Measurements from ENCODE around the gene RTP5.

Gene RTP5

GRCh38 chr2:241858206-241859016 lies 11.1 kb upstream of the RTP5 start, which contains the start of gene PDCD1:
Gene PDCD1 (minus strand): TSS chr2:241858894. CDS start chr2:241858838, 56 bp downstream.
- no peak for DNase-seq

- DNase-seq, result no peak
Measured at GRCh38 chr2:241859017-241859435, 10.5 kb upstream of the RTP5 start.

GRCh38 chr2:241859436-241860183 lies 9.9 kb upstream of the RTP5 start:
- DNase-seq, result no peak

GRCh38 chr2:241860184-241861078 lies 9.1 kb upstream of the RTP5 start:
- no peak for DNase-seq

DNA sequence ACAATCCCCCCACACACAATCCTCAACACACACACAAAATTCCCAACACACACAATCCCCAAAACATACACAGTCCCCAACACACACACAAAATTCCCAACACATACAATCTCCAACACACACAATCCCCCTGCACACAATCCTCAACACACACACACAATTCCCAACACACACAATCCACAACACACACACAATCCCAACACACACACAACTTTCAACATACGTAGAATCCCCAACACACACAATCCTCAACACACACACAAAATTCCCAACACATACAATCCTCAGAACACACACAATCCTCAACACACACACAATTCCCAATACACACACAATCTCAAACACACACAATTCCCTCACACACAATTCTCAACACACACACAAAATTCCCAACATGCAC lies 8.3 kb upstream of the RTP5 start:
- DNase-seq, result no peak

DNA sequence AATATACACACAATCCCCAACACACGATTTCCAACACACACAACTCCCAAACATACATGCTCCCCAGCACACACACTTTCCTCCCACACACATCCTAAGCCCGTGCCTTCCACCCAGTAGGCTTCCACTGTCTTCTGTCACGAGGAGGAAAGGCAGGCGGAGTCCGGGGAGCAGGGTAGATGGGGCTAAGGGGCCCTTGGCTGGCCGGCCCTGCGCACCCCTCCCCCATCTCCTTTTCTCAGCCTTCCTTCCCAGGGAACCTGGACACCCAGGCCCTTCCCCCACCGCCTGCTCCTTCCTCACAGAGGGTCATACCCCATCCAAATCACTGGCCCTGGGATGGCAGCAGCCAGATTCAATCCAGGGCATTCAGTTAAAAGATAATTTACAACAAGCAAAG lies 7.4 kb upstream of the RTP5 start:
- no peak for DNase-seq

DNA sequence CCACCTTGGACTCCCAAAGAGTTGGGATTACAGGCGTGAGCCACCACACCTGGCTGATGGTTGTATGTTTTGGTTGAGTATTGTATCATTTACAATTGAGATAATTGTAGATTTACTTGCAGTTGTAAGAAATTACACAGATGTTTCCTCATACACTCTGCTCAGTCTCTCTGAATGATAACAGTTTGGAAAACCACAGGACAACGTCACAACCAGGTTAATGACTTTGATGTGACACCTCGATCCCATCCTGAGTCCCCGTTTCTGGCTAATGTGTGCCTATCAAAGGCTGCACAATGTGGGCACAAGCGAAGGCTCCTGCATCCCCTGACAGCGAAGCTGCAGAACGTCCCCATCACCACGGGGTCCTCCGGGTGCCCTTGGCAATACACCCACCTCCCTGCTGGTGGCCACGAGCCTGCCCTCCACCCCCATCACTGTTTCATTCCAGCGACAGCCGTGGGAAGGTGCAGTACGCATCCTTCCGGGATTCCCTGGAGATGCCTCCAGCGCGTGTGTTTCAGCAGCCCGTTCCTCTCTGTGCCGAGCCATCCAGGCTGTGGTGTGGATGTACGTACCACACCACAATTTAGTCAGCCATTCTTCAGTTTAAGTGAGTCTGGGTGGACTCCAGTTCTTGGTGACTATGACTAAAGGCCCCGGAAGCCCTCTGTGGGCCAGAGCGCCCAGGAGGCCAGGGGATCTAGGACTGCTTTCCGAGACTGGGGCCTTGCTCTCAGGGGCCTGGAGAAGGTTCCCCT lies 6.6 kb upstream of the RTP5 start:
- no peak for DNase-seq

DNA sequence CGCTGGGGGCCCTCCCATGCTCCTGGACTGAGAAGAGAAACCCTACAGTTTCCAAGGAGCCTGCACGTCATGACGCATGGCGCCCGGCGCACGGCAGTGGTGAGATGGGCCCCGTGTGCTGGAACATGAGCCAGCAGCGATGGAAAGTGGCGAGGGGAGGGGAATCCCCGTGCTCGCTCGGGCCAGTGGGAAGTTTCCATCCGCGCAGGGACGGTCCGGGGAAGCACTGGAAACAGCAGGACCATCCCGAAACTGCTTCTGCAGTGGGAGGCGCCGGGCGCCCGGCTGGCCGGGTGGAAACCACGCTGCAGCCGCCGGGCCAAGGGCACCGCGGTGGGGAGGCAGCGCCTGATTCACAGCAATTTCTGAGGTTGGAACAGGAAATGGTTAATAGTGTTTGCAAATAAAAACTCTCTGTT lies 6.0 kb upstream of the RTP5 start:
- no peak for DNase-seq

GRCh38 chr2:241864168-241864849 lies 5.2 kb upstream of the RTP5 start:
- DNase-seq, result no peak

GRCh38 chr2:241864850-241865213 lies 4.7 kb upstream of the RTP5 start:
- no peak for DNase-seq

DNA sequence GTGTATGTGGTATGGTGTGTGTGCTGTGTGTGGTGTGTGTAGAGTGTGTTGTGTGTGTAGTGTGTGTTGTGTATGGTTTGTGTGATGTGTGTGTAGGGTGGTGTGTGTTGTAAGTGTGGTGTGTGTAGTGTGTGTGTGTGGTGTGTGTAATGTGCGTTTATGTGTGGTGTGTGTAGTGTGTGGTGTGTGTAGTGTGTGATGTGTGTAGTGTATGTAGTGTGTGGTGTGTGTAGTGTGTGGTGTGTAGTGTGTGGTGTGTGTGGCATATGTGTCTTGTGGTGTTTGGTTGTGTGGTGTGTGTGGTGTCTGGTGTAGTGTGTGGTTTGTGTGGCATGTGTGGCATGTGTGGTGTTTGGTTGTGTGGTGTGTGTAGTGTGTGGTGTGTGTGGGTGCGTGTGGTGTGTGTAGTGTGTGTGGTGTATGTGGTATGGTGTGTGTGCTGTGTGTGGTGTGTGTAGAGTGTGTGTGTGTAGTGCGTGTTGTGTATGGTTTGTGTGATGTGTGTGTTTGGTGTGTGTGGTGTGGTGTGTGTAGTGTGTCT lies 4.0 kb upstream of the RTP5 start:
- DNase-seq, result no peak

DNA sequence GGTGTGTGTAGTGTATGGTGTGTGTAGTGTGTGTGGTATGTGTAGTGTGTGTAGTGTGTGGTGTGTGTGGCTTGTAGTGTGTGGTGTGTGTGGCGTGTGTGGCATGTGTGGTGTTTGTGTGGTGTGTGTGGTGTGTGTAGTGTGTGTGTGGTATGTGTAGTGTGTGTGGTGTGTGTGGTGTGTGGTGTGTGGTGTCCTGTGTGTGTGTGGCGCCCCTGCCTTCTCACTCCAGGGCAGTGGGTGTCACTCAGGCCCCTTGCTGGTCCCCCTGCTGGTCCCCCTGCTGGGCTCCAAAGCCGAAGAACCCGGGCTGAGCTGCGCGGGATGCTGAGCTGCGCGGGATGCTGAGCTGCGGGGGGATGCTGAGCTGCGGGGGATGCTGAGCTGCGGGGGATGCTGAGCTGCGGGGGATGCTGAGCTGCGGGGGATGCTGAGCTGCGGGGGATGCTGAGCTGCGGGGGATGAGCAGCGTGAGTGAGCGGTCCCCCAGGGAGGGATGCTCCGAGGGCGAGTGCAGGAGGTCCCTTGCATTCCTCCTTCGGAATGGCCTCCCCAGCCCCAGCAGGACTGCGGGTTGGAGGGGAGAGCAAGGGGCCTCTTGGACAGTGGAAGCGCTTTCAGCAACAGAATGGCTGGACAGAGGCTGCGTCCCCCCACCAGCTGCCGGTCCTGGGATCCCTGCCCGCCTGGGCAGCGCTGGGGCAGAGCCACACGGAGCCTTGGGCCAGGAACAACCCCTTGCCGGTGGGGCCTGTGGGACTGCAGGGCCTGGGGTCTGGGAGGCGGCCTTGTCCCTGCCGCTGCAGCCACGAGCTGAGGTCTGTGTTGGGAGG lies 3.4 kb upstream of the RTP5 start:
- no peak for DNase-seq

GRCh38 chr2:241866790-241867645 lies 2.5 kb upstream of the RTP5 start:
- no peak for DNase-seq

DNA sequence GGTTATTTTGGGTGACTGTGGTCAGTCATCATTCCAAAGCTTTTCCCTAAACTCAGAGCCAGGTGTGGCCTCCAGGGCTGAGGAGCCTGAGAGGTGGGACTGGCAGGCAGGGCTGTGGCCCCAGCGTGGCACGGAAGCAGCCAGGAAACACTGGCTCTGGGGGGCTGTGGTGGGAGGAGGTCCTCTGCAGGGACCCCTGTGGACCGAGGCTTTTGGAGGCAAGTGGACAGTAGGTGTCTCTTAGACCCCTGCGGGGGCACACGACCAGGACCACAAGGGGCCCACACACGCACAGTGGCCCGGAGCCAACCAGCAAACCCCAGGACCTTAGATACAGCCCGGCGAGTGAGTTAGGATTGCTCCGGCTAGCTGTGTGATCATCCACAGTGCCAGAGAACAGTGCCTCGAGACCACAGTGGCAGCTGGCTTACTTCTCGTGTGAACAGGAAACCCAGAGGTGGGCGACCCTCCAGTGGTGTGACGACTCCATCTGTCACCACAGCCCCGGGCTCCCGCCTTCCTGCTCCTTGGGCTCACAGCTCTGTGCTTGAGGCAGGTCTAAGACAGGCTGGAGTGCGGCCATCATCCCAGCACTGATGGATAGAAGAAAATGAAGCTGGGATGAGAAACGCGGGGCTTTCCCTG lies 1.6 kb upstream of the RTP5 start:
- DNase-seq, result no peak

GRCh38 chr2:241868661-241869081 lies 858 bp upstream of the RTP5 start:
- DNase-seq, result no peak

DNA sequence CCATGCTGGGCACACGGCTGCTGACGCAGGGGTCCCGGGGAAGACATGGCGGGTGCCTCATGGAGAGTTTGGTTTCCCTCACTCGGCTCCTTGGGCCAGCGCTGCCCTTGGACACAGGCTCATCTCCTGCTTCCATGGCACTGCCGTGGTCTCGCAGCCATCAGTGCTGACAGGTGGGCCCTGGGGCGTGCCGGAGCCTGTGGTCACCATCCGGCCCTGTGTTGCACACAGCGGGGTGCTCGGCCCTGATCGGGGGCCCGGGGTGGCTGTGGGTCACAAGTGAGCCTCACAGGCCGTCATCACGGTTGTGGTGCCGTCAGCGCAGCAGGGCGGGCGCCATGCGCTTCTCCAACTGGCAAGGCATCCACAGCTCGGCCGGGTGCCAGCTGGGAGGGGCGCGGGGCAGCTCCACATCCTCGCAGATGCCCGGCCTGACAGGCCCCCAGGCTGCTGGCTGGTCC lies 582 bp downstream of the RTP5 start:
- no peak for DNase-seq

DNA sequence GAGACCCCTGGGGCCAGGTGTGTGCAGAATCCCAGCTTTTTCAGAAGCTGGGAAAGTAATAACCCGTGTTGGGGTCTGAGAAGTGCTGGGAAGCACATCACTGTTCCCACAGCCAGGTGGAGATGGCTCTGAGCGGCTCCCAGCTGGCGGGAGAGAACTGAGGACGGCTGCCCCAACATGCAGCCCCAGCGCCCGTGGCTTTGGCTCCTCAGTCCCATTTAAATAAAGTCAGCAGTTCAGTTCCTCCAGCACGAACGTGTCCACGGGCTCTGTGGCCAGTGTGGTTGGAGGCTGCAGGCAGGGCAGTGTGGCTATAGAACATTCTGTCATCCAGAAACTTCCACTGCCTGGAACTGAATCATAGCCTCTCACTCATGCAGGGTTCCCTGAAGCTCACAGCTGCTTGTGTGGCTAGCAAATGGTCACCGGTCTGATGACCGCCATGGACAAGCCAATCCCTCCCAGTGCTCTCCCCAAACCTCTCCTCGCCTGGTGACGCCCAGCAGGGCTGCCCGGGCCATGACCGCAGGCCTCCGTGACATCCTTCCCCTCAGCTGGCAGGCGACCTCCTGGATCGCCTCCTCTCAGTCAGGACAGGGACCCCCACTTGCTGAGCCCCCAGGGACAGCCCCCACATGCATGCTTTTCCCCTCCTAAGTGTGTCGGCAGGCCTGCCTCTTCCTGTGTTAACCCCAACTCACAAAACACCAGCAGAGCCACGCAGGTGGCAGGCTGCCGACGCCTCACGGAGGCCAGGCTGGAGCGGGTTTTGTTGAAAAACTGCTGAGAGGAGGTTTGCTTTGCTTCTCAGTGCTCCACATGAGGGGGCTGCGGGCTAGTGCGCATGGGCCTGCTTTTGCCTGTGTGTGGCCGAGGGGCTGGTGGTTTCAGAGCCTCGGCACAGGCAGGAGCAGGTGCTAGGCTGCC lies 1.3 kb downstream of the RTP5 start:
- no peak for DNase-seq
